GM18520 (cell line): Measurements from ENCODE around the gene METTL18.
"Not testable (repeated sequence)": the region's sequence is repeated elsewhere in the genome, so short reads cannot be mapped to it uniquely, and the experiment has no call there.

ENCODE experiments used
- ATAC-seq: cut with Tn5 transposase; IDR thresholded peaks from one replicate; pipeline ENCODE4 v1.9.1; 2021; ENCODE audit not compliant: unreplicated experiment

METTL18 gene

GRCh38 chr1:169794530-169795416, at the start of gene METTL18:
Gene METTL18, minus strand, starts transcription at chr1:169794907. Its CDS starts 1,212 bp downstream, at chr1:169793695.
- peak; percentile 83 for ATAC-seq

DNA sequence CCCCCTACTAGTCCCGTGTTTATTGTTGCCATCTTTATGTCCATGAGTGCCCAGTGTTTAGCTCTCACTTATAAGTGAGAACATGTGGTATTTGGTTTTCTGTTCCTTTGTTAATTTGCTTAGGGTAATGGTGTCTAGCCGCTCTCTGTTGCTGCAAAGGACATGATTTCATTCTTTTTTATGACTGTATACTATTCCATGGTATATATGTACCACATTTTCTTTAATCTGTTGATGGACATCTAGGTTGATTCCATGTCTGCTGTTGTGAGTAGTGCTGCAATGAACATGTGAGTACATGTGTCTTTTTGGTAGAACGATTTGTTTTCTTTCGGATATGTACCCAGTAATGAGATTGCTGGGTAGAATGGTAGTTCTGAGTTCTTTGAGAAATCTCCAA, 44.2 kb upstream of the METTL18 start:
- no peak for ATAC-seq

DNA sequence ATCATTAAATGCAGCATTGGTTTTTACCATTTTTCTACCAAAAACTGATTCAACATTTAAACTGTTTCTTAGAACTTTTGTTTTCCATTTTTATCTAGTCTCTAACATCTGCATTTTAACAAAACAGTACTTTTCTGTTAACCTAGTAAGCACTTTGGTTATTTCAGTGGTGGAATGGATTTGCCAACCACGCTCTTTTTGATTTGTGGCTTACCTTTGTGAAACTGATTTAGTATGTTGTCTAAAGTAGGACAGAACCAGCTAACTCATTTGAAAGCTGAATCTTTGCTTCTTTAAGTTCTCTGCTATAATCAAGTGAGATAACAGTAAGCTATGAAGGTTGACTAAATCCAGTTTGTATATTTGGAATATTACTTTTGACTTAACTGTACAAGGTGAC, 41.5 kb upstream of the METTL18 start:
- no peak for ATAC-seq

DNA sequence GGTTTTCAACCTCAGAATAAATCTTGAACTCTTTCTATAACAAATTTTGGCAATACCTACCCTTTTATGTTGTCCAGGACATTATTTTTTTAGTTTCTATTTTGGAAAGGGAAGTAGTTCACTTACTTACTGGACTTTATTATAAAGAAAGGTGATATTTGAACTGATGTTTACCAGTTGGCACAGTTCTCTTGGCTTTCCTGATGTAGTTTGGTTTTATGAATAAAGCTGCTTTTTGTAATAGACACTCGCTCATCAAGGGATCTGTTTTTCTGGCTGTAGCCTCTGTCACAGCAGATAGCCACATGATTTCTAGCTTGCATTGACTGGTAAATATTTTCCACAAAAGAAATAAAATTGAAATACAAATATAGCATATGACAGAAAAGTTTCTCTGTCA, 40.9 kb upstream of the METTL18 start:
- ATAC-seq: no peak

GRCh38 chr1:169834869-169835268, 40.2 kb upstream of the METTL18 start:
- no peak for ATAC-seq

GRCh38 chr1:169833179-169833901, 38.6 kb upstream of the METTL18 start:
- no peak for ATAC-seq

GRCh38 chr1:169829671-169830070, 35.0 kb upstream of the METTL18 start:
- no peak for ATAC-seq

- ATAC-seq: no peak
These were observed 29.4 kb upstream of the METTL18 start for GRCh38 chr1:169824153-169824552.

- no peak for ATAC-seq
These were observed 26.8 kb upstream of the METTL18 start for GRCh38 chr1:169821500-169821899.

DNA sequence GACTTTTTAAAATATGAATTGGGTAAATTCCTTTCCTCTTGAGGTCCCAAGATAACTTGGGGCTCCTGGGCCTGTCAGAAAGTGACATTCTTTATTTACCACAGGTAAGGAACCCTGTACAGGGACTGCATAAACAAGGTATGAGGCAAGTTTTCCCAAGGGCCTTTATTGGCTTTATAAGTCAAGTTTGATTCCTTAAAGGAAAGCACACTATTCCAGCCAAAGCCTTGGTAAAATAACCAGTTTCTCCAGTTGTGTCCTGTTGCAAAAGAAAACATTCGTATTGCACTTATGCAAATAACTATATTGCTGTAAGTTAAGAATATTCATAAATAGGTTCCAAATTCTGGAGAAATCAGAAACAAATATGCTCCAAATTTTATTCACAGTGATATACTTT, 21.9 kb upstream of the METTL18 start:
- no peak for ATAC-seq

DNA sequence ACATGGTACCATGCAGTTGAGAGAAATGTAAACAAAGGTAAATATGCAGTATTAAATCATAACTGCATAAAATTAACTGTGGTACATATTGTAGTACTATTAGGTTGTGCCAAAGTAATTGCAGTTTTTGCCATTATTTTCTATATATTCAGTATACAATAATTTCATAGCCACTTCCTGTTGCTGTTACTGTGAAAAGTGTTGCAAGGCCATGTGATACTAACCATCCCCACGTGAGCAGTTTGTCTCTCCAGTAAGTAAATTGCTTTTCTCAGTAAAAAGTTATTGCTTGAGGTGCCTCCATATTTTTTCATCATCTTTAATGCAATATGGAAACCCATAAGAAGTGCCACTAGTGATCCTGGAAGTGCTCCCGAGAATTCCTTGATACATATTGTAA, 19.6 kb upstream of the METTL18 start:
- ATAC-seq: no peak

DNA sequence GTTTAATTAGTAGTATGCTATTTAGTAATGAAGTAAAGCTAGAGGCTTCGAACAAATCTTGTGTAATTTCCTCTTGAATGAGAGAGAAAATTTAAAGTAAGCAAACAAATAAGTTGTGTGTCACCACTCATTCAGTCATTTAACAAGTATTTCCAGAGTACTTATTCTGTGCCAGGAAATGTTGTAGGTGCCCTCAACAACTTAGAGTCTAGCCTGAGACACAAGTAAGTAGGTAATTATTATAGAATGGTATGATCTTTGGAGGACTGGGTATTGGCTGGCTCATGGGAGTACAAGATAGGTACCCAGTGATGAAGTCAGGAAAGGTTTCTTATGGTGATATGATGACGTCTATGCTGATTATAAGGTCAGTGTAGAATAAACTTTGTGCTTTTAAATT, 17.4 kb upstream of the METTL18 start:
- no peak for ATAC-seq

DNA sequence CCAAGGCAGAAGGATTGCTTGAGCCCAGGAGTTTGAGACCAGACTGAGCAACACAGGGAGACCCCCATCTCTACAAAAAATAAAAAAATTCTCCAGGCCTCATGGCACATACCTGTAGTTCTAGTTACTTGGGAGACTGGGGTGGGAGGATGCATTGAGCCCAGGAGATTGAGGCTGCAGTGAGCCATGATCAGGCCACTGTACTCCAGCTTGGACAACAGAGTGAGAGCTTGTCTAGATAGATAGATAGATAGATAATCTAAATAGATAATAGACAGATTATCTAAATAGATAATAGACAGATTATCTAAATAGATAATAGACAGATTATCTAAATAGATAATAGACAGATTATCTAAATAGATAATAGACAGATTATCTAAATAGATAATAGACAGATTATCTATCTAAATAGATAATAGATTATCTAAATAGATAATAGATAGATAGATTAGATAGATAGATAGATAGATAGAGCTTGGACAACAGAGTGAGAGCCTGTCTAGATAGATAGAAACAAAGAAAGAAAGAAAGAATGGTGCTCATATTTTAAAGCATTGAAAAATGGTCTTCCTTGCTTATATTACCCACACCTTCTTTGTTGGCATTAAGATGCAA, 16.8 kb upstream of the METTL18 start:
- not testable (repeated sequence) for ATAC-seq

GRCh38 chr1:169809370-169810095, 14.8 kb upstream of the METTL18 start:
- ATAC-seq: no peak

GRCh38 chr1:169804941-169805340, 10.2 kb upstream of the METTL18 start:
- no peak for ATAC-seq

- ATAC-seq: no peak
These were observed 8.2 kb upstream of the METTL18 start for GRCh38 chr1:169802888-169803287.

- ATAC-seq: no peak
These were observed 2.6 kb upstream of the METTL18 start for GRCh38 chr1:169797281-169797680.

DNA sequence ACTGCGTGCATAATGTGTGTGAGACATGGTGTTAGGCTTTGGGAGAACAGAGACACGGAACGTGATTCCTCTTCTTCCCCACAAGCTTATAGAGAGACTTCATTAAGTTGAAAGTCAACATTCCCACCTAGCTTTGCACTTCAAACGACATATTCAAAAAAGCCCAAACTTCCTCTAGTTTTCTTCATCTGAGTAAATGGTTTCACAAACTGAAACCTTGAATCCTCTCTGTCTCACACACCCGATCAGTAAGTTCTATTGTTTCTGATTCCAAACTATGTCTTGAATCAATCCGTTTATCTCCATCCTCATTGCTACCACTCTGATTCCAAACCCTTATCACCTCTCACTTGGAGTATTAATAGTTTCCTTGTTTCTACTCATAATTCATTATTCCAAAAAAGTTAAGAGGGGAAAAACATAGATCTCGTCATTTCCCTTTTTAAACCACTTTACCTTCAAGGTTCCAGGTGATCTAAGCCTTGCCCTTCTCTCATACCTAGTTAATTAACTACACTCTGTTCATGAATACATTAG, 1.6 kb upstream of the METTL18 start:
- no peak for ATAC-seq

- no peak for ATAC-seq
These were observed 980 bp upstream of the METTL18 start for GRCh38 chr1:169795687-169796086.

GRCh38 chr1:169793730-169794129, 977 bp downstream of the METTL18 start:
- no peak for ATAC-seq

- no peak for ATAC-seq
These were observed 6.3 kb downstream of the METTL18 start for GRCh38 chr1:169788402-169788801.
